WTC11 (cell line): ENCODE data around the gene CACNB3. TPM values are rescaled to one million over a fixed set of nuclear protein-coding genes. Genes with fewer than 3 reads are reported as not detected.

Experiments used
- ATAC-seq: fragments of 200-7000 bp; cut with Tn5 transposase; 2 replicates; pipeline ENCODE4 v1.10.0; 2021; ENCODE audit warnings: mild to moderate bottlenecking, moderate library complexity
- CTCF ChIA-PET: fragments of 300-600 bp; sonication (Branson Sonifier 250); formaldehyde crosslinking; loops from one replicate; lab custom pipeline; 2021; ENCODE audit warnings: antibody characterized with exemption; lab: Charles Lee
- POLR2A ChIA-PET: fragments of 350-600 bp; sonication (Branson Sonifier 250); formaldehyde crosslinking; loops from one replicate; lab custom pipeline; 2021; ENCODE audit warnings: antibody characterized with exemption; lab: Charles Lee
- DNase-seq: peaks from one replicate; pipeline ENCODE4 v3.0.0; 2021; ENCODE audit warnings: low spot score
- H3K27ac Mint-ChIP-seq: 2 replicates; pipeline ENCODE4 v1.8.0; 2021; ENCODE audit warnings: mixed read lengths
- H3K27me3 Mint-ChIP-seq: 2 replicates; pipeline ENCODE4 v1.8.0; 2021; ENCODE audit warnings: low read depth, mild to moderate bottlenecking, moderate library complexity, mixed read lengths
- H3K36me3 Mint-ChIP-seq: 2 replicates; pipeline ENCODE4 v1.8.0; 2021; ENCODE audit warnings: mixed read lengths
- H3K4me1 Mint-ChIP-seq: 2 replicates; pipeline ENCODE4 v1.8.0; 2022; ENCODE audit warnings: mixed read lengths
- H3K4me3 Mint-ChIP-seq: 2 replicates; pipeline ENCODE4 v1.8.0; 2021; ENCODE audit warnings: mild to moderate bottlenecking, moderate library complexity, mixed read lengths
- H3K9me3 Mint-ChIP-seq: 2 replicates; pipeline ENCODE4 v1.8.0; 2021; ENCODE audit warnings: mixed read lengths
- CBFB ChIP-seq: sonication (generic); formaldehyde crosslinking; IDR thresholded peaks from 2 replicates; pipeline ENCODE4 v1.8.1; 2022; ENCODE audit warnings: mild to moderate bottlenecking, low read depth, missing genetic modification reagents
- CREB1 ChIP-seq: sonication (generic); formaldehyde crosslinking; IDR thresholded peaks from 2 replicates; pipeline ENCODE4 v1.8.0; 2023; ENCODE audit warnings: mild to moderate bottlenecking, missing genetic modification reagents
- ELF4 ChIP-seq: sonication (generic); formaldehyde crosslinking; IDR thresholded peaks from 2 replicates; pipeline ENCODE4 v1.8.1; 2022; ENCODE audit warnings: low read depth, mild to moderate bottlenecking, moderate library complexity, missing genetic modification reagents
- FOXJ3 ChIP-seq: sonication (generic); formaldehyde crosslinking; IDR thresholded peaks from 2 replicates; pipeline ENCODE4 v1.9.0; 2021; ENCODE audit warnings: missing genetic modification reagents, mild to moderate bottlenecking, borderline replicate concordance
- IRF2 ChIP-seq: sonication (generic); formaldehyde crosslinking; IDR thresholded peaks from 2 replicates; pipeline ENCODE4 v1.8.0; 2022; ENCODE audit warnings: low read depth, missing genetic modification reagents, borderline replicate concordance
- MXD4 ChIP-seq: fragments of 250-450 bp; sonication (Bioruptor Pico); IDR thresholded peaks from 2 replicates; pipeline ENCODE4 v1.8.0; 2021; ENCODE audit warnings: mild to moderate bottlenecking, moderate library complexity, borderline replicate concordance
- NFYB ChIP-seq: sonication (generic); formaldehyde crosslinking; conservative IDR thresholded peaks from 2 replicates; pipeline ENCODE4 v1.8.0; 2022; ENCODE audit warnings: low read depth, missing genetic modification reagents
- ZNF219 ChIP-seq: sonication (generic); formaldehyde crosslinking; IDR thresholded peaks from 2 replicates; pipeline ENCODE4 v1.8.0; 2023; ENCODE audit warnings: missing genetic modification reagents, mild to moderate bottlenecking, borderline replicate concordance
- ZNF232 ChIP-seq: sonication (generic); formaldehyde crosslinking; IDR thresholded peaks from 2 replicates; pipeline ENCODE4 v1.8.0; 2022; ENCODE audit warnings: mild to moderate bottlenecking, missing genetic modification reagents
- ZNF263 ChIP-seq: sonication (generic); formaldehyde crosslinking; IDR thresholded peaks from 2 replicates; pipeline ENCODE4 v1.8.1; 2022; ENCODE audit warnings: low read depth, mild to moderate bottlenecking, moderate library complexity, missing genetic modification reagents
- ZNF423 ChIP-seq: fragments of 250-450 bp; sonication (Bioruptor Pico); IDR thresholded peaks from 2 replicates; pipeline ENCODE4 v2.1.2; 2022; ENCODE audit warnings: mild to moderate bottlenecking, moderate library complexity
- total RNA-seq: library from RNA; stranded (reverse); gene quantifications from 3 replicates; pipeline ENCODE4 v1.2.3, GENCODE V29; 2021
- TF ChIP-seq, protein P1 (sequence below): fragments of 250-450 bp; sonication (Bioruptor Pico); IDR thresholded peaks from 2 replicates; pipeline ENCODE4 v1.9.0; 2021; ENCODE audit warnings: mild to moderate bottlenecking
- TF ChIP-seq, protein P2 (sequence below): sonication (generic); formaldehyde crosslinking; conservative IDR thresholded peaks from 2 replicates; pipeline ENCODE4 v1.8.1; 2022; ENCODE audit warnings: mild to moderate bottlenecking, missing genetic modification reagents
- TF ChIP-seq, protein P3 (sequence below): sonication (generic); formaldehyde crosslinking; IDR thresholded peaks from 2 replicates; pipeline ENCODE4 v1.8.1; 2023; ENCODE audit warnings: mild to moderate bottlenecking, moderate library complexity, missing genetic modification reagents
- TF ChIP-seq, protein P4 (sequence below): fragments of 250-450 bp; sonication (Bioruptor Pico); IDR thresholded peaks from 2 replicates; pipeline ENCODE4 v1.9.0; 2021; ENCODE audit warnings: mild to moderate bottlenecking
- TF ChIP-seq, protein P5 (sequence below): sonication (generic); formaldehyde crosslinking; IDR thresholded peaks from 2 replicates; pipeline ENCODE4 v1.8.1; 2023; ENCODE audit warnings: mild to moderate bottlenecking, missing genetic modification reagents, moderate library complexity
- TF ChIP-seq, protein P6 (sequence below): sonication (generic); formaldehyde crosslinking; IDR thresholded peaks from 2 replicates; pipeline ENCODE4 v1.8.0; 2022; ENCODE audit warnings: mild to moderate bottlenecking, missing genetic modification reagents
- TF ChIP-seq, protein P7 (sequence below): sonication (generic); formaldehyde crosslinking; conservative IDR thresholded peaks from 2 replicates; pipeline ENCODE4 v1.8.1; 2023; ENCODE audit warnings: mild to moderate bottlenecking, low read depth, missing genetic modification reagents, moderate library complexity
- TF ChIP-seq, protein P8 (sequence below): fragments of 200-600 bp; IDR thresholded peaks from 2 replicates; pipeline ENCODE4 v1.8.0; 2022; ENCODE audit warnings: antibody characterized with exemption

The CACNB3 gene
- total RNA-seq, 1 experiment from 2014 or later = 17.0 TPM

DNA sequence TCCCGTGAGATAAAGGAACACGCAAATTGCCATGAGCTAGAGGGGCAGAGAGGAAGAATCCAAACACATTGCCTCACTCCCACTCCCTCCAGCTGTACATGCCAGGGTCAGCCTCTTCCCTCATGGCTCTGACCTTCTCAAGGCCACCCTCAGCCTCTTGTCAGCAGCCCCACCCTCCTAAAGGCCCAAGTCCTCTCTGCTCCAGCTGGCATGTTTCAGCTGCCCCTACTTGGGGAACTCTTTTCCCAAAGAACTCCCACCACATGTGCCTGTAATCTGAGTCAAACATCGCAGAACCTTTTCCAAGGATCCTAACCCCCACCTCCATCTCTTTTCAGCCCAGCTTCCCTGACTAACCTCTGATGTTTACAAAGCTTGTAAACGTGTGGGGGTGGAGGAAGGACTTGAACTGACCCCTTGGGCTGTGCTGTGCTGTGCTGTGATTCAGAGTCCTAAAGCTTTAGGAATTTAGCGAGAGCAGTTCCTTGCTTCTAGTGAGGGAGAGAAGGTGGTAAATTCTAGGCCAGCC lies 7.3 kb upstream of the CACNB3 start:
- H3K4me1 Mint-ChIP-seq = peaks cover 27% of the 10 kb centered on the region
- DNase-seq (no peak), ATAC-seq (no peak)
- ChIA-PET CTCF (interaction anchor here (1.1 to 2.5 kb wide), 6 partner anchors 8 to 277 kb away, joined by 3 to 13 read pairs (median 3); no protein-coding TSS in a partner anchor), POLR2A (interaction anchor here (0.6 to 0.7 kb wide), 2 partner anchors 11 to 58 kb away, joined by 3 to 7 read pairs; no protein-coding TSS in a partner anchor)
- peaks cover 37% of the 10 kb centered on the region for H3K27me3 Mint-ChIP-seq
- H3K9me3 Mint-ChIP-seq = no peaks in the 10 kb centered on the region
- no peak for TF ChIP-seq ZNF263
- TF ChIP-seq IRF2 (CRISPR knock-in tag) = no peak
- TF ChIP-seq ZNF423 = no peak
- no peak overlapping the region for H3K4me3 Mint-ChIP-seq
- H3K36me3 Mint-ChIP-seq = no peaks in the 10 kb centered on the region
- no peak overlapping the region; the same call in 1 of the 2 replicates for H3K27ac Mint-ChIP-seq

DNA sequence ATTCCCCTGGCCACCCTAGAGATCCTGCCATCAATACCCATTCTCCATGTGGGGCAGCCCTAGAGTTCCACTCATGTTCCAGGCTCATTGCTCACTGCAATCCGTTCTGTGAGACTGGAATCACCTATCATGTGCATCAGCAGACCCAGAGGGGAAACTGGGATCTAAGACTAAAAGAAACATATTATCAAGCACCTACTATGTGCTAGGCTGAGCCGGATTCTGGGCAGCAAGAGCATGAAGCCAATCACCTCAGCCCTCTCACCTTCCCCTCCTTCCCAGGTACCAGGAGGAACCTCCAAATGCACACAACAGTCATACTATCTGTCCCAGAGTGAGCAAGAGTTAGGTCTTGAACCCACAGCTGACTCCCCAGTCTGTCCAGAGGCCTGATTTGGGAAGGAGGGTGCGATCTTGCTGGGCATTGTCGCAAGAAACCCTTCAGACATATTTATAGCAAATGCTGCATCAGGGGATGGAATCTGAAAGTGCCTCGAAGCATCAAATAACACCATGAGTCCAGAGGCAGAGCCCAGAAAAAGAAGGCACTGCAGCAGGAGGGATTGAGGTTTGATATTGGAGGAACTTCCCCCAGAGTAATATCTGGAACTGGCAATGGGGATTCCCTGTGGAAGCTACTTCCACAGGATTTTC lies 6.7 kb upstream of the CACNB3 start:
- DNase-seq = no peak
- peaks cover 32% of the 10 kb centered on the region for H3K4me1 Mint-ChIP-seq
- no peak overlapping the region for H3K27ac Mint-ChIP-seq
- no peaks in the 10 kb centered on the region for H3K36me3 Mint-ChIP-seq
- H3K9me3 Mint-ChIP-seq = no peaks in the 10 kb centered on the region
- no peak overlapping the region for H3K4me3 Mint-ChIP-seq
- ChIA-PET POLR2A (interaction anchor here (0.6 kb wide), 1 partner anchor 58 kb away, joined by 7 read pairs; no protein-coding TSS in a partner anchor), CTCF (interaction anchor here (0.6 to 2.5 kb wide), 6 partner anchors 8 to 176 kb away, joined by 3 to 13 read pairs (median 4); partner anchors contain the start of gene DDX23)
- peaks cover 43% of the 10 kb centered on the region for H3K27me3 Mint-ChIP-seq
- TF ChIP-seq ZNF232 (no peak), FOXJ3 (CRISPR knock-in tag) (no peak), CBFB (no peak), ELF4 (no peak)
- TF ChIP-seq, protein P1, sequence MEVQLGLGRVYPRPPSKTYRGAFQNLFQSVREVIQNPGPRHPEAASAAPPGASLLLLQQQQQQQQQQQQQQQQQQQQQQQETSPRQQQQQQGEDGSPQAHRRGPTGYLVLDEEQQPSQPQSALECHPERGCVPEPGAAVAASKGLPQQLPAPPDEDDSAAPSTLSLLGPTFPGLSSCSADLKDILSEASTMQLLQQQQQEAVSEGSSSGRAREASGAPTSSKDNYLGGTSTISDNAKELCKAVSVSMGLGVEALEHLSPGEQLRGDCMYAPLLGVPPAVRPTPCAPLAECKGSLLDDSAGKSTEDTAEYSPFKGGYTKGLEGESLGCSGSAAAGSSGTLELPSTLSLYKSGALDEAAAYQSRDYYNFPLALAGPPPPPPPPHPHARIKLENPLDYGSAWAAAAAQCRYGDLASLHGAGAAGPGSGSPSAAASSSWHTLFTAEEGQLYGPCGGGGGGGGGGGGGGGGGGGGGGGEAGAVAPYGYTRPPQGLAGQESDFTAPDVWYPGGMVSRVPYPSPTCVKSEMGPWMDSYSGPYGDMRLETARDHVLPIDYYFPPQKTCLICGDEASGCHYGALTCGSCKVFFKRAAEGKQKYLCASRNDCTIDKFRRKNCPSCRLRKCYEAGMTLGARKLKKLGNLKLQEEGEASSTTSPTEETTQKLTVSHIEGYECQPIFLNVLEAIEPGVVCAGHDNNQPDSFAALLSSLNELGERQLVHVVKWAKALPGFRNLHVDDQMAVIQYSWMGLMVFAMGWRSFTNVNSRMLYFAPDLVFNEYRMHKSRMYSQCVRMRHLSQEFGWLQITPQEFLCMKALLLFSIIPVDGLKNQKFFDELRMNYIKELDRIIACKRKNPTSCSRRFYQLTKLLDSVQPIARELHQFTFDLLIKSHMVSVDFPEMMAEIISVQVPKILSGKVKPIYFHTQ = no peak
- TF ChIP-seq, all 79 proteins: peak for 0
- ATAC-seq = no peak

DNA sequence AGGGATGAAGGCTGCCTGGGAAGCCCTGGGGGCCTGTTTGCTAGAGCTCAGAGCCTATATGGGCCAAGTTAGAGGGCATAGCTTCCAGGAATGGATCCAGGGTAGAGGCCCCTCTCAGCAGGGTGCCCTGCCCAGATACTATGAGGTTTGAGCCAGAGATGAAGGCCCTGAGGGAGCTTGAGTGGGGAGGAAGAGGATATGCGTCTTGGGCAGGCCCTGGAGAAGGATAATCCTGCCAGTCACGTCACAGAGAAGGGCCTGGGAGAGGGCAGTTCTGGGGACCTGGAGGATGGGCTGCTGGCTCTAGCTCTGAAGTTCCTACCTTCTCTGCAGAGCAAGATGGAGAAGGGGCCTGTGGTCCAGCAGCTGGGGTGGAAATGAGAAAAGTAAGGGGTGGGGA lies 5.9 kb upstream of the CACNB3 start:
- Mint-ChIP-seq H3K27ac (no peak overlapping the region), H3K4me1 (peaks cover 38% of the 10 kb centered on the region), H3K4me3 (peak overlapping the region; percentile 87), H3K27me3 (peaks cover 51% of the 10 kb centered on the region), H3K36me3 (no peaks in the 10 kb centered on the region), H3K9me3 (no peaks in the 10 kb centered on the region)
- DNase-seq = no peak
- ATAC-seq = no peak
- ChIA-PET CTCF (interaction anchor here (0.8 to 4.3 kb wide), 5 partner anchors 59 to 185 kb away, joined by 3 to 22 read pairs (median 9); no protein-coding TSS in a partner anchor), POLR2A (no interaction called here)
- TF ChIP-seq, protein P2, sequence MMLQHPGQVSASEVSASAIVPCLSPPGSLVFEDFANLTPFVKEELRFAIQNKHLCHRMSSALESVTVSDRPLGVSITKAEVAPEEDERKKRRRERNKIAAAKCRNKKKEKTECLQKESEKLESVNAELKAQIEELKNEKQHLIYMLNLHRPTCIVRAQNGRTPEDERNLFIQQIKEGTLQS (CRISPR knock-in tag) = no peak
- TF ChIP-seq ZNF219 (CRISPR knock-in tag) (no peak), NFYB (CRISPR knock-in tag) (no peak), ZNF263 (no peak), MXD4 (no peak), CREB1 (CRISPR knock-in tag) (no peak)
- TF ChIP-seq, protein P3, sequence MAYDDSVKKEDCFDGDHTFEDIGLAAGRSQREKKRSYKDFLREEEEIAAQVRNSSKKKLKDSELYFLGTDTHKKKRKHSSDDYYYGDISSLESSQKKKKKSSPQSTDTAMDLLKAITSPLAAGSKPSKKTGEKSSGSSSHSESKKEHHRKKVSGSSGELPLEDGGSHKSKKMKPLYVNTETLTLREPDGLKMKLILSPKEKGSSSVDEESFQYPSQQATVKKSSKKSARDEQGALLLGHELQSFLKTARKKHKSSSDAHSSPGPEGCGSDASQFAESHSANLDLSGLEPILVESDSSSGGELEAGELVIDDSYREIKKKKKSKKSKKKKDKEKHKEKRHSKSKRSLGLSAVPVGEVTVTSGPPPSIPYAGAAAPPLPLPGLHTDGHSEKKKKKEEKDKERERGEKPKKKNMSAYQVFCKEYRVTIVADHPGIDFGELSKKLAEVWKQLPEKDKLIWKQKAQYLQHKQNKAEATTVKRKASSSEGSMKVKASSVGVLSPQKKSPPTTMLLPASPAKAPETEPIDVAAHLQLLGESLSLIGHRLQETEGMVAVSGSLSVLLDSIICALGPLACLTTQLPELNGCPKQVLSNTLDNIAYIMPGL (CRISPR knock-in tag) = no peak
- TF ChIP-seq, protein P4, sequence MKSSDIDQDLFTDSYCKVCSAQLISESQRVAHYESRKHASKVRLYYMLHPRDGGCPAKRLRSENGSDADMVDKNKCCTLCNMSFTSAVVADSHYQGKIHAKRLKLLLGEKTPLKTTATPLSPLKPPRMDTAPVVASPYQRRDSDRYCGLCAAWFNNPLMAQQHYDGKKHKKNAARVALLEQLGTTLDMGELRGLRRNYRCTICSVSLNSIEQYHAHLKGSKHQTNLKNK (CRISPR knock-in tag) = no peak
- TF ChIP-seq, protein P5, sequence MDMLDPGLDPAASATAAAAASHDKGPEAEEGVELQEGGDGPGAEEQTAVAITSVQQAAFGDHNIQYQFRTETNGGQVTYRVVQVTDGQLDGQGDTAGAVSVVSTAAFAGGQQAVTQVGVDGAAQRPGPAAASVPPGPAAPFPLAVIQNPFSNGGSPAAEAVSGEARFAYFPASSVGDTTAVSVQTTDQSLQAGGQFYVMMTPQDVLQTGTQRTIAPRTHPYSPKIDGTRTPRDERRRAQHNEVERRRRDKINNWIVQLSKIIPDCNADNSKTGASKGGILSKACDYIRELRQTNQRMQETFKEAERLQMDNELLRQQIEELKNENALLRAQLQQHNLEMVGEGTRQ = no peak
- TF ChIP-seq, protein P6, sequence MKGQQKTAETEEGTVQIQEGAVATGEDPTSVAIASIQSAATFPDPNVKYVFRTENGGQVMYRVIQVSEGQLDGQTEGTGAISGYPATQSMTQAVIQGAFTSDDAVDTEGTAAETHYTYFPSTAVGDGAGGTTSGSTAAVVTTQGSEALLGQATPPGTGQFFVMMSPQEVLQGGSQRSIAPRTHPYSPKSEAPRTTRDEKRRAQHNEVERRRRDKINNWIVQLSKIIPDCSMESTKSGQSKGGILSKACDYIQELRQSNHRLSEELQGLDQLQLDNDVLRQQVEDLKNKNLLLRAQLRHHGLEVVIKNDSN (CRISPR knock-in tag) = no peak
- TF ChIP-seq, protein P7, sequence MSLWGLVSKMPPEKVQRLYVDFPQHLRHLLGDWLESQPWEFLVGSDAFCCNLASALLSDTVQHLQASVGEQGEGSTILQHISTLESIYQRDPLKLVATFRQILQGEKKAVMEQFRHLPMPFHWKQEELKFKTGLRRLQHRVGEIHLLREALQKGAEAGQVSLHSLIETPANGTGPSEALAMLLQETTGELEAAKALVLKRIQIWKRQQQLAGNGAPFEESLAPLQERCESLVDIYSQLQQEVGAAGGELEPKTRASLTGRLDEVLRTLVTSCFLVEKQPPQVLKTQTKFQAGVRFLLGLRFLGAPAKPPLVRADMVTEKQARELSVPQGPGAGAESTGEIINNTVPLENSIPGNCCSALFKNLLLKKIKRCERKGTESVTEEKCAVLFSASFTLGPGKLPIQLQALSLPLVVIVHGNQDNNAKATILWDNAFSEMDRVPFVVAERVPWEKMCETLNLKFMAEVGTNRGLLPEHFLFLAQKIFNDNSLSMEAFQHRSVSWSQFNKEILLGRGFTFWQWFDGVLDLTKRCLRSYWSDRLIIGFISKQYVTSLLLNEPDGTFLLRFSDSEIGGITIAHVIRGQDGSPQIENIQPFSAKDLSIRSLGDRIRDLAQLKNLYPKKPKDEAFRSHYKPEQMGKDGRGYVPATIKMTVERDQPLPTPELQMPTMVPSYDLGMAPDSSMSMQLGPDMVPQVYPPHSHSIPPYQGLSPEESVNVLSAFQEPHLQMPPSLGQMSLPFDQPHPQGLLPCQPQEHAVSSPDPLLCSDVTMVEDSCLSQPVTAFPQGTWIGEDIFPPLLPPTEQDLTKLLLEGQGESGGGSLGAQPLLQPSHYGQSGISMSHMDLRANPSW (CRISPR knock-in tag) = no peak
- TF ChIP-seq, protein P8, sequence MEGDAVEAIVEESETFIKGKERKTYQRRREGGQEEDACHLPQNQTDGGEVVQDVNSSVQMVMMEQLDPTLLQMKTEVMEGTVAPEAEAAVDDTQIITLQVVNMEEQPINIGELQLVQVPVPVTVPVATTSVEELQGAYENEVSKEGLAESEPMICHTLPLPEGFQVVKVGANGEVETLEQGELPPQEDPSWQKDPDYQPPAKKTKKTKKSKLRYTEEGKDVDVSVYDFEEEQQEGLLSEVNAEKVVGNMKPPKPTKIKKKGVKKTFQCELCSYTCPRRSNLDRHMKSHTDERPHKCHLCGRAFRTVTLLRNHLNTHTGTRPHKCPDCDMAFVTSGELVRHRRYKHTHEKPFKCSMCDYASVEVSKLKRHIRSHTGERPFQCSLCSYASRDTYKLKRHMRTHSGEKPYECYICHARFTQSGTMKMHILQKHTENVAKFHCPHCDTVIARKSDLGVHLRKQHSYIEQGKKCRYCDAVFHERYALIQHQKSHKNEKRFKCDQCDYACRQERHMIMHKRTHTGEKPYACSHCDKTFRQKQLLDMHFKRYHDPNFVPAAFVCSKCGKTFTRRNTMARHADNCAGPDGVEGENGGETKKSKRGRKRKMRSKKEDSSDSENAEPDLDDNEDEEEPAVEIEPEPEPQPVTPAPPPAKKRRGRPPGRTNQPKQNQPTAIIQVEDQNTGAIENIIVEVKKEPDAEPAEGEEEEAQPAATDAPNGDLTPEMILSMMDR = no peak
